K562 (cell line): ENCODE data around the gene NME8. TPM values are rescaled to one million over a fixed set of nuclear protein-coding genes. Genes with fewer than 3 reads are reported as not detected.

ENCODE experiments used
- ATAC-seq: fragments of 200-7000 bp; cut with Tn5 transposase; 3 replicates; pipeline ENCODE4 v1.9.1; 2020; ENCODE audit warnings: moderate library complexity
- BruUV-seq: library from RNA; stranded (reverse); fragments of 400-500 nt; replicated peaks from 2 replicates; lab custom pipeline; 2021; lab: Mats Ljungman, UMichigan
- CTCF ChIA-PET: fragments of 300-600 bp; formaldehyde crosslinking; extraction: SDS; loops from one replicate; lab custom pipeline; 2021; ENCODE audit warnings: low intra/inter-chr PET ratio; lab: Yijun Ruan, JAX
- POLR2A ChIA-PET: fragments of 300-600, 350-650 bp; sonication (Branson Sonifier 250); formaldehyde crosslinking; extraction: SDS; loops from one replicate; lab custom pipeline; 2021; ENCODE audit warnings: antibody characterized with exemption, inconsistent platforms; lab: Yijun Ruan, JAX
- DNase-seq, 4 experiments: peaks; one replicate each; pipeline versions ENCODE4 v3.0.0 to v3.0.0-alpha.2; 2011 to 2018; ENCODE audit warnings: low spot score in 3 of 4, mixed read lengths in 3 of 4; ENCODE audit errors: extremely low read depth in 1 of 4
- FAIRE-seq: peaks from 2 replicates; lab custom pipeline; 2011; peaks lifted over from hg19 to GRCh38; lab: Jason Lieb, UNC
- H2AFZ ChIP-seq: 2 replicates; pipeline ENCODE4 v1.6.0; 2011; ENCODE audit warnings: low read depth, low read length, control low read depth, inconsistent platforms
- H3K27ac ChIP-seq: fragments of 200-600 bp; 3 replicates; pipeline ENCODE4 v1.8.0; 2011; ENCODE audit warnings: low read depth, mild to moderate bottlenecking, control low read depth, inconsistent platforms, low read length, moderate library complexity, mixed read lengths; ENCODE audit errors: extremely low read depth
- H3K27me3 ChIP-seq, 2 experiments: fragments of 300-600 bp in 1 of 2; 2 replicates in 1 of 2; 3 replicates in 1 of 2; pipeline versions ENCODE4 v1.6.0 to v1.8.0; 2011; ENCODE audit warnings: inconsistent platforms in 2 of 2, low read length in 2 of 2, mild to moderate bottlenecking in 1 of 2, mixed read lengths in 1 of 2, moderate library complexity in 1 of 2; ENCODE audit not compliant: control insufficient read depth in 2 of 2, insufficient read depth in 2 of 2
- H3K36me3 ChIP-seq: fragments of 300-600 bp; 3 replicates; pipeline ENCODE4 v1.8.0; 2011; ENCODE audit warnings: mild to moderate bottlenecking, low read length, inconsistent platforms; ENCODE audit not compliant: control insufficient read depth, insufficient read depth
- H3K4me1 ChIP-seq, 2 experiments: fragments of 200-600 bp in 1 of 2; replicated peaks in 1 of 2; 2 replicates in 1 of 2; 3 replicates in 1 of 2; pipeline versions ENCODE4 v1.5.1 to v1.8.0; 2011; ENCODE audit warnings: inconsistent platforms in 2 of 2, low read length in 2 of 2, mild to moderate bottlenecking in 1 of 2, mixed read lengths in 1 of 2, moderate library complexity in 1 of 2; ENCODE audit not compliant: control insufficient read depth in 2 of 2, insufficient read depth in 2 of 2
- H3K4me2 ChIP-seq: 2 replicates; pipeline ENCODE4 v1.6.1; 2011; ENCODE audit warnings: low read length, control low read depth, inconsistent platforms, mixed read lengths; ENCODE audit not compliant: insufficient read depth
- H3K4me3 ChIP-seq: fragments of 200-600 bp; sonication (generic), shearing (Covaris generic); 2 replicates; pipeline ENCODE4 v1.5.1; 2016; ENCODE audit warnings: control low read depth, inconsistent platforms
- H3K79me2 ChIP-seq: fragments of 200-600 bp; 3 replicates; pipeline ENCODE4 v1.8.0; 2011; ENCODE audit warnings: low read length, inconsistent platforms; ENCODE audit not compliant: control insufficient read depth, insufficient read depth
- H3K9ac ChIP-seq, 2 experiments: 2 replicates each; pipeline versions ENCODE4 v1.6.0 to v1.6.1; 2011; ENCODE audit warnings: low read depth in 2 of 2, low read length in 2 of 2, control low read depth in 1 of 2, inconsistent platforms in 1 of 2, mild to moderate bottlenecking in 1 of 2, mixed read lengths in 1 of 2; ENCODE audit not compliant: insufficient read depth in 1 of 2
- H3K9me1 ChIP-seq: one replicate; pipeline ENCODE4 v1.6.0; 2011; ENCODE audit warnings: inconsistent platforms, mild to moderate bottlenecking, low read length, moderate library complexity; ENCODE audit not compliant: control insufficient read depth, insufficient read depth
- H3K9me3 ChIP-seq: replicated peaks from 2 replicates; pipeline ENCODE4 v1.5.1; 2011; ENCODE audit warnings: low read depth, low read length, inconsistent platforms; ENCODE audit not compliant: control insufficient read depth, insufficient read depth
- H4K20me1 ChIP-seq: replicated peaks from 2 replicates; pipeline ENCODE4 v1.6.1; 2011; ENCODE audit warnings: low read length, inconsistent platforms, mixed read lengths; ENCODE audit not compliant: control insufficient read depth, insufficient read depth
- ATF3 ChIP-seq, 2 experiments: fragments of 450-650 bp in 1 of 2; sonication (generic) in 1 of 2; formaldehyde crosslinking in 1 of 2; IDR thresholded peaks in 1 of 2; conservative IDR thresholded peaks in 1 of 2; 2 replicates each; pipeline versions ENCODE4 v1.6.1 to v1.8.1; 2016 to 2023; ENCODE audit warnings: mild to moderate bottlenecking in 2 of 2, moderate library complexity in 2 of 2, inconsistent platforms in 1 of 2, missing genetic modification reagents in 1 of 2
- CTCF ChIP-seq, 3 experiments: IDR thresholded peaks in 2 of 3; conservative IDR thresholded peaks in 1 of 3; 2 replicates each; pipeline ENCODE4 v1.5.1; 2011 to 2012; ENCODE audit warnings: low read length in 3 of 3, mild to moderate bottlenecking in 3 of 3, control low read depth in 2 of 3, improper control_type of control experiment in 1 of 3, inconsistent platforms in 1 of 3, low read depth in 1 of 3, mixed read lengths in 1 of 3, moderate library complexity in 1 of 3; ENCODE audit not compliant: insufficient read depth in 2 of 3
- E4F1 ChIP-seq: fragments of 250-450 bp; sonication (Bioruptor Pico); IDR thresholded peaks from 2 replicates; pipeline ENCODE4 v1.5.0; 2021; ENCODE audit warnings: mild to moderate bottlenecking, borderline replicate concordance
- MAFF ChIP-seq: IDR thresholded peaks from 2 replicates; pipeline ENCODE4 v1.6.1; 2012; ENCODE audit warnings: low read length, improper control_type of control experiment
- NELFE ChIP-seq: IDR thresholded peaks from 2 replicates; pipeline ENCODE4 v1.6.1; 2011; ENCODE audit warnings: mild to moderate bottlenecking; ENCODE audit not compliant: insufficient read depth, insufficient read length
- NFIC ChIP-seq: fragments of 450-650 bp; IDR thresholded peaks from 2 replicates; pipeline ENCODE4 v1.6.1; 2017; ENCODE audit warnings: mild to moderate bottlenecking, inconsistent platforms
- NR2C2 ChIP-seq, 2 experiments: fragments of 200-800 bp in 1 of 2; sonication (Bioruptor generic) in 1 of 2; sonication (generic) in 1 of 2; formaldehyde crosslinking in 1 of 2; IDR thresholded peaks; 2 replicates each; pipeline versions ENCODE4 v1.6.1 to v1.8.0; 2016 to 2022; ENCODE audit warnings: mild to moderate bottlenecking in 1 of 2, missing compliant biosample characterization in 1 of 2, missing genetic modification characterization in 1 of 2, missing genetic modification reagents in 1 of 2
- SMC3 ChIP-seq: conservative IDR thresholded peaks from 2 replicates; pipeline ENCODE4 v1.6.1; 2011; ENCODE audit warnings: low read depth, low read length, improper control_type of control experiment; ENCODE audit not compliant: insufficient read depth
- UBTF ChIP-seq, 2 experiments: IDR thresholded peaks; 2 replicates each; pipeline ENCODE4 v1.6.1; 2012; ENCODE audit warnings: improper control_type of control experiment in 2 of 2, low read depth in 2 of 2, low read length in 2 of 2, borderline replicate concordance in 1 of 2
- ZNF583 ChIP-seq: fragments of 250-450 bp; sonication (Bioruptor Pico); IDR thresholded peaks from 2 replicates; pipeline ENCODE4 v1.4.0; 2020
- WGBS: fragments of 100-300 bp; shearing (Covaris generic); methylation state at CpG from one replicate; pipeline ENCODE4 v1.1.6; 2016; ENCODE audit warnings: low coverage, mixed read lengths; ENCODE audit not compliant: insufficient coverage; ENCODE audit errors: missing lambda C conversion rate; 5-methylcytosine and 5-hydroxymethylcytosine counted together
- in situ Hi-C: fragments of 300-500 bp; cut with MboI; formaldehyde crosslinking; loops from 4 replicates; pipeline ENCODE4 v1.15.0; 2018; ENCODE audit warnings: inconsistent platforms, mixed read lengths
- intact Hi-C: fragments of 100-400 bp; cut with micrococcal nuclease; formaldehyde crosslinking; loops from 2 replicates; pipeline ENCODE4 v1.14.2; 2022
- polyA plus RNA-seq, 8 experiments: library from polyadenylated mRNA; depleted of rRNA in 4 of 8; stranded (reverse) in 5 of 8; unstranded in 3 of 8; fragments of >200 nt; fragmentation: Nextera tagmentation in 2 of 8; fragmentation: Illumina TruSeq in 1 of 8; extraction: Ambion mirVana in 2 of 8; extraction: Trizol in 1 of 8; gene quantifications; 2 replicates each; pipeline versions ENCODE4 v1.2.1 to v1.2.3, GENCODE V29; 2011 to 2014; ENCODE audit warnings: inconsistent platforms in 1 of 8, missing spikeins in 1 of 8
- total RNA-seq, 7 experiments: library from RNA; depleted of rRNA in 6 of 7; stranded (reverse); fragments of >200 nt in 6 of 7; fragmentation: Illumina TruSeq in 2 of 7; extraction: Trizol in 2 of 7; gene quantifications; 2 replicates each; pipeline versions ENCODE4 v1.2.1 to v1.2.3, GENCODE V29; 2011 to 2021; ENCODE audit warnings: low replicate concordance in 1 of 7

Gene NME8
- total and polyA plus RNA-seq, 9 of the 15 experiments (the other 6 are each of a cell fraction or from before 2014, with no cell fraction given), result not detected

GRCh38 chr7:37901890-37902524 is 53.6 kb downstream of the NME8 start:
- DNase-seq (peak in 3 of 4 experiments; percentile 13 to 56 (median 27)), ATAC-seq (peak; percentile 74), FAIRE-seq (peak; percentile 87)
- Histone ChIP-seq H3K9me1 (no peaks in the 10 kb centered on the region), H3K36me3 (no peaks in the 10 kb centered on the region), H3K4me1 (peaks cover 5 to 6% of the 10 kb centered on the region in 2 experiments; a peak in 3 of 5 replicates), H3K4me2 (peak overlapping the region; percentile 9; the same call in 1 of the 2 replicates), H3K27ac (no peak overlapping the region; the same call in 2 of the 3 replicates), H3K9ac (peak overlapping the region in 1 of 2 experiments; percentile 55; a peak in 1 of 4 replicates), H3K9me3 (no peaks in the 10 kb centered on the region), H3K27me3 (no peaks in the 10 kb centered on the region), H2AFZ (0 out of 2 replicates have a peak overlapping the region, but pooled peaks have one; percentile 27), H3K79me2 (no peaks in the 10 kb centered on the region), H3K4me3 (no peak overlapping the region), H4K20me1 (no peaks in the 10 kb centered on the region; the same call in 1 of the 2 replicates)
- no TSS peak for BruUV-seq
- intact Hi-C loops, result loop anchor here (1.0 to 5.0 kb wide), 4 partner anchors 139 to 415 kb away; no protein-coding TSS in a partner anchor
- ChIA-PET POLR2A (interaction anchor here (0.6 to 0.8 kb wide), 3 partner anchors 169 to 723 kb away, joined by 3 read pairs; no protein-coding TSS in a partner anchor), CTCF (interaction anchor here (0.6 to 3.0 kb wide), 7 partner anchors 140 to 472 kb away, joined by 3 to 31 read pairs (median 3); no protein-coding TSS in a partner anchor)
- in situ Hi-C loops, result loop anchor here (5.0 to 10.0 kb wide), 2 partner anchors 320 to 453 kb away; no protein-coding TSS in a partner anchor
- 75% methylated on average over 2 of the region's 2 CpGs for WGBS
- TF ChIP-seq ATF3 (IDR thresholded peaks at IDR 0.05) (peak; percentile 27; the same call in 1 of the 2 replicates), ATF3 (CRISPR knock-in tag; conservative IDR thresholded peaks at IDR 0.05) (no peak), CTCF (IDR thresholded peaks at IDR 0.05 in 2 of 3, conservative IDR thresholded peaks at IDR 0.05 in 1 of 3; ENCODE audit: insufficient read depth in 2 of 3, low read depth in 1 of 3, low read length in 3 of 3) (0 out of 6 replicates have a peak, but pooled peaks of 1 of the 3 experiments have one; percentile 5), SMC3 (no peak), ZNF583 (CRISPR knock-in tag) (no peak), NR2C2 (CRISPR knock-in tag; IDR thresholded peaks at IDR 0.05) (no peak), NR2C2 (tag; IDR thresholded peaks at IDR 0.05) (peak; percentile 39; the same call in 1 of the 2 replicates), NFIC (peak; percentile 59), E4F1 (CRISPR knock-in tag) (no peak), UBTF (IDR thresholded peaks at IDR 0.05; ENCODE audit: borderline replicate concordance in 1 of 2, low read depth in 2 of 2, low read length in 2 of 2) (no peak), MAFF (peak; percentile 98), NELFE (no peak)
